C4-2B (cell line): ENCODE results near the gene COX17.

Experiments
- ZFX ChIP-seq: fragments of 450-650 bp; IDR thresholded peaks from 2 replicates; pipeline ENCODE4 v1.6.1; 2017
- TF ChIP-seq, protein P1 (sequence below): fragments of 450-650 bp; conservative IDR thresholded peaks from 2 replicates; pipeline ENCODE4 v1.5.1; 2017; ENCODE audit warnings: mild to moderate bottlenecking

DNA sequence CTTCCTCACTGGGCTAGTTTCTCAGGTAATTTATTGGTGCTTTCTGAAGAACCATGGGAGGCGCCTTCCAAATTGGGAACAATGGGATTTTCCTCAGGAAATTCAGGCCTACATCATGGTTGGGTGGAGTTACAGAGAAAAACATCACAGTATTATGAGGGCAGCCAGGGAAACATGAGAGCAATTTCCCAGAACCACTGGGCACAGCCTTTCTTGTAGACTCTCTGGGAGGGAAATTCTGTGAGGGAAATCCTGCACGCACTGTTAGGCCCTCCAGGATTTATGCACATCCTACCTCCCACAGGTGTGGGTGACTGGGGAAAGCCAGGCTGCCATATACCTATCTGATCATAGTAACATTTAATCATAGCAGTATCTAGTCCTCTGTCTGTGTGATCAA lies 30.0 kb downstream of the COX17 start:
- TF ChIP-seq, protein P1, sequence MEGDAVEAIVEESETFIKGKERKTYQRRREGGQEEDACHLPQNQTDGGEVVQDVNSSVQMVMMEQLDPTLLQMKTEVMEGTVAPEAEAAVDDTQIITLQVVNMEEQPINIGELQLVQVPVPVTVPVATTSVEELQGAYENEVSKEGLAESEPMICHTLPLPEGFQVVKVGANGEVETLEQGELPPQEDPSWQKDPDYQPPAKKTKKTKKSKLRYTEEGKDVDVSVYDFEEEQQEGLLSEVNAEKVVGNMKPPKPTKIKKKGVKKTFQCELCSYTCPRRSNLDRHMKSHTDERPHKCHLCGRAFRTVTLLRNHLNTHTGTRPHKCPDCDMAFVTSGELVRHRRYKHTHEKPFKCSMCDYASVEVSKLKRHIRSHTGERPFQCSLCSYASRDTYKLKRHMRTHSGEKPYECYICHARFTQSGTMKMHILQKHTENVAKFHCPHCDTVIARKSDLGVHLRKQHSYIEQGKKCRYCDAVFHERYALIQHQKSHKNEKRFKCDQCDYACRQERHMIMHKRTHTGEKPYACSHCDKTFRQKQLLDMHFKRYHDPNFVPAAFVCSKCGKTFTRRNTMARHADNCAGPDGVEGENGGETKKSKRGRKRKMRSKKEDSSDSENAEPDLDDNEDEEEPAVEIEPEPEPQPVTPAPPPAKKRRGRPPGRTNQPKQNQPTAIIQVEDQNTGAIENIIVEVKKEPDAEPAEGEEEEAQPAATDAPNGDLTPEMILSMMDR = no peak
- no peak for TF ChIP-seq ZFX
